GM12878 (cell line): Measurements from ENCODE around the gene FIBCD1. TPM values are rescaled to one million over a fixed set of nuclear protein-coding genes. Genes with fewer than 3 reads are reported as not detected.

ENCODE experiments used
- CHD2 ChIP-seq: IDR thresholded peaks from 2 replicates; pipeline ENCODE4 v1.6.1; 2011; ENCODE audit warnings: low read depth, low read length, improper control_type of control experiment, borderline replicate concordance
- ESRRA ChIP-seq: IDR thresholded peaks from 2 replicates; pipeline ENCODE4 v1.6.1; 2012; ENCODE audit warnings: mild to moderate bottlenecking, low read length, improper control_type of control experiment
- IRF4 ChIP-seq: IDR thresholded peaks from 2 replicates; pipeline ENCODE4 v1.6.1; 2011; ENCODE audit warnings: low read depth, low read length
- JUNB ChIP-seq: IDR thresholded peaks from 2 replicates; pipeline ENCODE4 v1.6.1; 2016; ENCODE audit warnings: antibody characterized with exemption, mild to moderate bottlenecking
- NR2C2 ChIP-seq: IDR thresholded peaks from 2 replicates; pipeline ENCODE4 v1.6.1; 2011; ENCODE audit warnings: borderline replicate concordance, low read depth; ENCODE audit not compliant: control insufficient read depth, insufficient read length
- PAX5 ChIP-seq: IDR thresholded peaks from 2 replicates; pipeline ENCODE4 v1.6.1; 2011; ENCODE audit warnings: low read depth, low read length, borderline replicate concordance
- RAD51 ChIP-seq: fragments of 450-650 bp; IDR thresholded peaks from 2 replicates; pipeline ENCODE4 v1.6.1; 2016; ENCODE audit warnings: moderate library complexity, mild to moderate bottlenecking, inconsistent platforms
- RB1 ChIP-seq: fragments of 450-650 bp; formaldehyde crosslinking; IDR thresholded peaks from 2 replicates; pipeline ENCODE4 v1.6.1; 2017; ENCODE audit warnings: mild to moderate bottlenecking, borderline replicate concordance
- STAT3 ChIP-seq: IDR thresholded peaks from 2 replicates; pipeline ENCODE4 v1.6.1; 2011; ENCODE audit warnings: low read depth, low read length, improper control_type of control experiment
- TARDBP ChIP-seq: IDR thresholded peaks from 2 replicates; pipeline ENCODE4 v1.6.1; 2016; ENCODE audit warnings: borderline replicate concordance
- YBX1 ChIP-seq: fragments of 450-650 bp; IDR thresholded peaks from 2 replicates; pipeline ENCODE4 v1.6.1; 2016; ENCODE audit warnings: antibody characterized with exemption
- polyA plus RNA-seq, 11 experiments: library from polyadenylated mRNA; depleted of rRNA in 4 of 11; unstranded in 6 of 11; stranded (reverse) in 5 of 11; fragments of >200 nt; fragmentation: Nextera tagmentation in 4 of 11; fragmentation: Illumina TruSeq in 1 of 11; extraction: Ambion mirVana in 4 of 11; extraction: Trizol in 1 of 11; gene quantifications; 1 replicate in 1 of 11; 2 replicates in 10 of 11; pipeline versions ENCODE4 v1.2.1 to v1.2.3, GENCODE V29; 2011 to 2016; ENCODE audit warnings: inconsistent platforms in 2 of 11, missing spikeins in 2 of 11, low read depth in 1 of 11
- total RNA-seq, 4 experiments: library from RNA; depleted of rRNA in 3 of 4; stranded (reverse); fragments of >200 nt in 3 of 4; fragmentation: Illumina TruSeq in 1 of 4; extraction: Trizol in 1 of 4; gene quantifications; 2 replicates each; pipeline versions ENCODE4 v1.2.1 to v1.2.3, GENCODE V29; 2013 to 2021
- TF ChIP-seq, protein P1 (sequence below): fragments of 450-650 bp; IDR thresholded peaks from 2 replicates; pipeline ENCODE4 v1.6.1; 2017; ENCODE audit warnings: mild to moderate bottlenecking, moderate library complexity
- TF ChIP-seq, protein P2 (sequence below): IDR thresholded peaks from 2 replicates; pipeline ENCODE4 v1.6.1; 2011; ENCODE audit warnings: mild to moderate bottlenecking, low read depth, low read length, moderate library complexity; ENCODE audit not compliant: insufficient replicate concordance
- TF ChIP-seq, protein P3 (sequence below): IDR thresholded peaks from 2 replicates; pipeline ENCODE4 v1.6.1; 2012; ENCODE audit warnings: low read depth, low read length, improper control_type of control experiment

FIBCD1 gene
- total and polyA plus RNA-seq, 10 of the 15 experiments (the other 5 are each of a cell fraction or from before 2014, with no cell fraction given), result 0.04 to 0.95 (median 0.25) TPM; not detected in 6

DNA sequence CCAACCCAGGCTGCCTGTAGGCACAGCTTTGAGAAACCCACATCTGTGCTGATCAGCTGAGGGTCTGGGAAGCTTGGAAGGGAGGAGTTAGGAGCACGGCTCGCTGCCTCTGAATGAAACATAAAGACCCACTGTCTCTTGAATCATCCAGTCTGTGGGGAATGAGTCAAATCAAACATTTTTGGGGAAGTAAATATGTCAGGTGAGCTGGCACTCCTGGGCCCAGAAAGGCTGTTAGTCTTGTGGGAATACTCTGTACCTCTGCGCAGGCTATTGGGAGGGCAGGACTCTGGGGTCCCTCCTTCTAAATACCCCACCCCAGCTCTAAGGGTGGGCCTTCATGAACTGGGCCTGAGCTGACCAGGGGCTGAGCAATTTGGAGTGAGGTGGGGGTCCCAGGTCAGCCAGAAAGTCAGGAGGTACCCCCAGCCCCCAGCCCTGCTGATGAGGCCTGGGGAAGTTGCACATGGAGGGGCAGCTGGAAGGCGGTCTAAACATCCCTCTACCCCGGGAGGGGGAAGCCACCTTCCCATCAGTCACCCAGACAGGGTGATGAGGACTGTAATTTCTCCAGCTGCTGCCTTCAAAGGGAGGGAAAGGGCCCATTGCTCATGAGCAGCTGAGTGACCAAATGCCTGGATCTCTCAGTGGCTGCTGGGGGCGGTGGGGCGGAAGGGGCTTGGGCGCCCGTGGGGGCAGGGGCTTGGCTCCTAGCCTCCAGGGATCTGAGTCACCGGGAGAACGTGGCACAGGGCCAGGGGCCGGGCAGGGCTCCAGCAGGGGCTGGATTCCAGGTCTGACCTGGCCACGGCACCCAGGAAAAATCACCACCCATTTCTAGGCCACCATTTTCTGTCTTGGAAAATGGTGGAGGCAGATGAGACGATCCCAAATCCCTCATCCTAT, 10.8 kb downstream of the FIBCD1 start (continued):
- TF ChIP-seq, protein P1, sequence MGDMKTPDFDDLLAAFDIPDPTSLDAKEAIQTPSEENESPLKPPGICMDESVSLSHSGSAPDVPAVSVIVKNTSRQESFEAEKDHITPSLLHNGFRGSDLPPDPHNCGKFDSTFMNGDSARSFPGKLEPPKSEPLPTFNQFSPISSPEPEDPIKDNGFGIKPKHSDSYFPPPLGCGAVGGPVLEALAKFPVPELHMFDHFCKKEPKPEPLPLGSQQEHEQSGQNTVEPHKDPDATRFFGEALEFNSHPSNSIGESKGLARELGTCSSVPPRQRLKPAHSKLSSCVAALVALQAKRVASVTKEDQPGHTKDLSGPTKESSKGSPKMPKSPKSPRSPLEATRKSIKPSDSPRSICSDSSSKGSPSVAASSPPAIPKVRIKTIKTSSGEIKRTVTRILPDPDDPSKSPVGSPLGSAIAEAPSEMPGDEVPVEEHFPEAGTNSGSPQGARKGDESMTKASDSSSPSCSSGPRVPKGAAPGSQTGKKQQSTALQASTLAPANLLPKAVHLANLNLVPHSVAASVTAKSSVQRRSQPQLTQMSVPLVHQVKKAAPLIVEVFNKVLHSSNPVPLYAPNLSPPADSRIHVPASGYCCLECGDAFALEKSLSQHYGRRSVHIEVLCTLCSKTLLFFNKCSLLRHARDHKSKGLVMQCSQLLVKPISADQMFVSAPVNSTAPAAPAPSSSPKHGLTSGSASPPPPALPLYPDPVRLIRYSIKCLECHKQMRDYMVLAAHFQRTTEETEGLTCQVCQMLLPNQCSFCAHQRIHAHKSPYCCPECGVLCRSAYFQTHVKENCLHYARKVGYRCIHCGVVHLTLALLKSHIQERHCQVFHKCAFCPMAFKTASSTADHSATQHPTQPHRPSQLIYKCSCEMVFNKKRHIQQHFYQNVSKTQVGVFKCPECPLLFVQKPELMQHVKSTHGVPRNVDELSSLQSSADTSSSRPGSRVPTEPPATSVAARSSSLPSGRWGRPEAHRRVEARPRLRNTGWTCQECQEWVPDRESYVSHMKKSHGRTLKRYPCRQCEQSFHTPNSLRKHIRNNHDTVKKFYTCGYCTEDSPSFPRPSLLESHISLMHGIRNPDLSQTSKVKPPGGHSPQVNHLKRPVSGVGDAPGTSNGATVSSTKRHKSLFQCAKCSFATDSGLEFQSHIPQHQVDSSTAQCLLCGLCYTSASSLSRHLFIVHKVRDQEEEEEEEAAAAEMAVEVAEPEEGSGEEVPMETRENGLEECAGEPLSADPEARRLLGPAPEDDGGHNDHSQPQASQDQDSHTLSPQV, result no peak
- TF ChIP-seq PAX5, result peak; percentile 86
- TF ChIP-seq, protein P2, sequence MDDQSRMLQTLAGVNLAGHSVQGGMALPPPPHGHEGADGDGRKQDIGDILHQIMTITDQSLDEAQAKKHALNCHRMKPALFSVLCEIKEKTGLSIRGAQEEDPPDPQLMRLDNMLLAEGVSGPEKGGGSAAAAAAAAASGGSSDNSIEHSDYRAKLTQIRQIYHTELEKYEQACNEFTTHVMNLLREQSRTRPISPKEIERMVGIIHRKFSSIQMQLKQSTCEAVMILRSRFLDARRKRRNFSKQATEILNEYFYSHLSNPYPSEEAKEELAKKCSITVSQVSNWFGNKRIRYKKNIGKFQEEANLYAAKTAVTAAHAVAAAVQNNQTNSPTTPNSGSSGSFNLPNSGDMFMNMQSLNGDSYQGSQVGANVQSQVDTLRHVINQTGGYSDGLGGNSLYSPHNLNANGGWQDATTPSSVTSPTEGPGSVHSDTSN, result peak; percentile 48
- TF ChIP-seq, protein P3, sequence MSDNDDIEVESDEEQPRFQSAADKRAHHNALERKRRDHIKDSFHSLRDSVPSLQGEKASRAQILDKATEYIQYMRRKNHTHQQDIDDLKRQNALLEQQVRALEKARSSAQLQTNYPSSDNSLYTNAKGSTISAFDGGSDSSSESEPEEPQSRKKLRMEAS, result no peak
- no peak for TF ChIP-seq STAT3
- TF ChIP-seq JUNB, result peak; percentile 88
- TF ChIP-seq ESRRA, result no peak
- peak; percentile 46; the same call in 1 of the 2 replicates for TF ChIP-seq RAD51
- peak; percentile 89 for TF ChIP-seq IRF4
- TF ChIP-seq NR2C2, result no peak
- no peak for TF ChIP-seq TARDBP
- no peak for TF ChIP-seq RB1
- no peak for TF ChIP-seq CHD2
- TF ChIP-seq YBX1, result no peak
